Gastroesophageal sphincter (tissue), 4 donors: Measurements from ENCODE around the gene AIRE. TPM values are rescaled to one million over a fixed set of nuclear protein-coding genes. Genes with fewer than 3 reads are reported as not detected.

Source experiments
- ATAC-seq: fragments of 150-250 bp; one replicate; pipeline ENCODE4 v1.9.1; 2016; ENCODE audit warnings: mild to moderate bottlenecking, moderate library complexity
- H3K27ac ChIP-seq, 4 donors: fragments of 200-600 bp; sonication (generic) in 3 of 4; 1 replicate in 3 of 4; 2 replicates in 1 of 4; pipeline ENCODE4 v1.5.1; 2016 to 2019
- H3K27me3 ChIP-seq: fragments of 200-600 bp; sonication (generic); one replicate; pipeline ENCODE4 v1.5.1; 2019
- H3K36me3 ChIP-seq, 2 donors: fragments of 200-600 bp; sonication (generic); one replicate each; pipeline ENCODE4 v1.5.1; 2019; ENCODE audit warnings: control low read depth in 1 of 2
- H3K4me1 ChIP-seq, 3 donors: fragments of 200-600 bp; sonication (generic); 1 replicate in 2 of 3; 2 replicates in 1 of 3; pipeline ENCODE4 v1.5.1; 2016 to 2019; ENCODE audit warnings: control low read depth in 2 of 3
- H3K4me3 ChIP-seq, 2 donors: fragments of 200-600 bp; sonication (generic); one replicate each; pipeline ENCODE4 v1.5.1; 2019; ENCODE audit warnings: mild to moderate bottlenecking in 1 of 2, moderate library complexity in 1 of 2
- H3K9me3 ChIP-seq, 3 donors: fragments of 200-600 bp; sonication (generic); one replicate each; pipeline ENCODE4 v1.5.1; 2017 to 2019; ENCODE audit warnings: control low read depth in 2 of 3
- EP300 ChIP-seq: sonication (generic); formaldehyde crosslinking; IDR thresholded peaks from one replicate; pipeline ENCODE4 v1.6.1; 2017; ENCODE audit warnings: antibody characterized with exemption, mild to moderate bottlenecking
- POLR2A ChIP-seq, 2 donors: fragments of 450-650 bp; IDR thresholded peaks; one replicate each; pipeline ENCODE4 v1.6.1; 2017; ENCODE audit warnings: antibody characterized with exemption in 2 of 2, mild to moderate bottlenecking in 2 of 2, moderate library complexity in 1 of 2
- POLR2AphosphoS5 ChIP-seq: sonication (generic); formaldehyde crosslinking; IDR thresholded peaks from one replicate; pipeline ENCODE4 v1.6.1; 2017; ENCODE audit warnings: antibody characterized with exemption
- WGBS, 2 donors: methylation state at CpG; one replicate each; pipeline ENCODE4 v1.1.5; 2018; ENCODE audit warnings: low coverage in 1 of 2; 5-methylcytosine and 5-hydroxymethylcytosine counted together
- total RNA-seq, 4 donors: library from RNA; depleted of rRNA; stranded (reverse); fragments of >200 nt; gene quantifications; one replicate each; pipeline ENCODE4 v1.1.0, GENCODE V29; 2016
- TF ChIP-seq, protein P1 (sequence below), 4 experiments: fragments of 200-600 bp in 2 of 4; fragments of 450-650 bp in 2 of 4; sonication (generic) in 1 of 4; IDR thresholded peaks; one replicate each; pipeline ENCODE4 v1.5.1; 2017 to 2019; ENCODE audit warnings: antibody characterized with exemption in 4 of 4, mild to moderate bottlenecking in 2 of 4, moderate library complexity in 2 of 4

The AIRE gene
- total RNA-seq, 4 donors from 2014 or later: not detected

DNA sequence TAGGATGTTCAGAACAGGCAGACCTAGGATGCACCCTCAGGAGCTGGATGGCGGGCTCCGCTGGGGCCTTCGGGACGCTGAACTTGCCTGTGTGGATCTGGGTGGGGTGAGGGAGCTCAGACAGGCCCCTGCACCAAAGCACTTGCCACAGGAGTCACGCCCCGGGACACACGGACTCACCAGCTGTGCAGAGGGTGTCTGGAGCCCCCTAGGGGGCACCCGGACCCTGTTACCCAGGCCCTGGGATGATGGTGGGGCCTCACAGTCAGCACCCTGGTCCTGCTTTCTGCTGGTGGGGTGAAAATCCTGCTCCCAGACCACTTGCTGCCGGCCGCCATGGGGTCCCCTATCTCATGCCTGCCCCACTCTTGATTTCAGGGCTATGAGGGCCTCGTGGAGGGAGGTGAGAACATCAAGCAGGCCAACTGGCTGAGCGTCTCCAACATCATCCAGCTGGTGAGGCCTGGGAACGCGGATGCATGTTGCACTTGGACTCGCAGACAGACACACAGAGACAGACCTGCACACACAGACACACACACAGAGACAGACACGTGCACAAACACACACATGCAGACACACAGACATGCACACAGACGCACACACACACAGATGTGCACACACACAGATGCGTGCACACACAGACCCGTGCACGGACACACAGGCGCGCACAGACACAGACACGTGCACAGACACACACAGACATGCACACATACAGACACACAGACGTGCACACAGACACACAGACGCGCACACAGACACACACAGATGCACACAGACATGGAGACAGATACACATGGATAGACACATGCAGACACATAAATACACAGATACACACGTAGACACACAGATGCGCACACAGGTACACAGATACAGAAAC lies 25.2 kb downstream of the AIRE start:
- TF ChIP-seq, protein P1, sequence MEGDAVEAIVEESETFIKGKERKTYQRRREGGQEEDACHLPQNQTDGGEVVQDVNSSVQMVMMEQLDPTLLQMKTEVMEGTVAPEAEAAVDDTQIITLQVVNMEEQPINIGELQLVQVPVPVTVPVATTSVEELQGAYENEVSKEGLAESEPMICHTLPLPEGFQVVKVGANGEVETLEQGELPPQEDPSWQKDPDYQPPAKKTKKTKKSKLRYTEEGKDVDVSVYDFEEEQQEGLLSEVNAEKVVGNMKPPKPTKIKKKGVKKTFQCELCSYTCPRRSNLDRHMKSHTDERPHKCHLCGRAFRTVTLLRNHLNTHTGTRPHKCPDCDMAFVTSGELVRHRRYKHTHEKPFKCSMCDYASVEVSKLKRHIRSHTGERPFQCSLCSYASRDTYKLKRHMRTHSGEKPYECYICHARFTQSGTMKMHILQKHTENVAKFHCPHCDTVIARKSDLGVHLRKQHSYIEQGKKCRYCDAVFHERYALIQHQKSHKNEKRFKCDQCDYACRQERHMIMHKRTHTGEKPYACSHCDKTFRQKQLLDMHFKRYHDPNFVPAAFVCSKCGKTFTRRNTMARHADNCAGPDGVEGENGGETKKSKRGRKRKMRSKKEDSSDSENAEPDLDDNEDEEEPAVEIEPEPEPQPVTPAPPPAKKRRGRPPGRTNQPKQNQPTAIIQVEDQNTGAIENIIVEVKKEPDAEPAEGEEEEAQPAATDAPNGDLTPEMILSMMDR (IDR thresholded peaks at IDR 0.05): no peak
- TF ChIP-seq POLR2A (IDR thresholded peaks at IDR 0.05) (no peak), POLR2AphosphoS5 (no peak), EP300 (no peak)
- 87 to 100% methylated on average over 4 to 12 of the region's 28 CpGs for WGBS, 2 donors
- H3K4me1 ChIP-seq: peaks cover 0 to 16% (median 0%) of the 10 kb centered on the region in 3 donors
- no peaks in the 10 kb centered on the region for H3K27me3 ChIP-seq
- H3K36me3 ChIP-seq: peaks cover 0 to 98% of the 10 kb centered on the region in 2 donors
- no peak for ATAC-seq
- no peaks in the 10 kb centered on the region for H3K9me3 ChIP-seq
- H3K27ac ChIP-seq: no peak overlapping the region
- no peak overlapping the region for H3K4me3 ChIP-seq

DNA sequence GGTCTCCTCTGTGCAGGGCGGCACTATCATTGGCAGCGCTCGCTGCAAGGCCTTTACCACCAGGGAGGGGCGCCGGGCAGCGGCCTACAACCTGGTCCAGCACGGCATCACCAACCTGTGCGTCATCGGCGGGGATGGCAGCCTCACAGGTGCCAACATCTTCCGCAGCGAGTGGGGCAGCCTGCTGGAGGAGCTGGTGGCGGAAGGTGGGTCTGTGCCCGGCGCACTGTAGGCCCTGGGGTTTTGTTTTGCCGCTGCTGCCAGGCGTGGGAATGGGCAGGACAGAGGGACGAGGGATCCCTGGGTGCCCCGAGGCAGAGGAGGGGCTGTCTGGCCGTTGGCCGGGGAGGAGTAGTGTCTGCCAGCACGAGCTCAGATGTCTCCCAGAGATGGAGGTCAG lies 26.4 kb downstream of the AIRE start:
- Histone ChIP-seq H3K36me3 (peaks cover 0 to 100% of the 10 kb centered on the region in 2 donors), H3K4me3 (no peak overlapping the region)

DNA sequence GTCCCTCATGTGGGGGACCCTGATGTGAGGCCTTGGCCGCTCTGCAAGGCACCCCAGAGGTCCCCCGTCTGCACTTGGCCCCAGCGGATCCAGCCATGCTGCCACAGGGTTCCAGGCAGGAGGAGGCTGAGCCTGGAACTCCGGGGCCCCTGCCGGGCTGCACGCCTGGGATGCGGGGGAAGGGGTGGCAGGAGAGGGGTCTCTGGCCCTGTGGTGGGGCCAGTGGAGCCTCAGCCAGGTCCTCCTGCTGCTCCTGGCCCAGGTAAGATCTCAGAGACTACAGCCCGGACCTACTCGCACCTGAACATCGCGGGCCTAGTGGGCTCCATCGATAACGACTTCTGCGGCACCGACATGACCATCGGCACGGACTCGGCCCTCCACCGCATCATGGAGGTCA lies 27.0 kb downstream of the AIRE start:
- TF ChIP-seq POLR2A (IDR thresholded peaks at IDR 0.05) (no peak), EP300 (no peak), POLR2AphosphoS5 (no peak)
- TF ChIP-seq, protein P1 (IDR thresholded peaks at IDR 0.05): no peak
- no peaks in the 10 kb centered on the region for H3K9me3 ChIP-seq
- no peak overlapping the region for H3K4me3 ChIP-seq
- H3K27me3 ChIP-seq: no peaks in the 10 kb centered on the region
- ATAC-seq: no peak
- no peak overlapping the region for H3K27ac ChIP-seq
- H3K4me1 ChIP-seq: peaks cover 0 to 2% (median 0%) of the 10 kb centered on the region in 3 donors
- peaks cover 0 to 100% of the 10 kb centered on the region in 2 donors for H3K36me3 ChIP-seq
- WGBS, 2 donors: no CpG with 5 or more reads among the region's 19 CpGs

More for the DNA sequence above, 26.4 kb downstream of the AIRE start:
- TF ChIP-seq EP300 (no peak), POLR2AphosphoS5 (no peak), POLR2A (IDR thresholded peaks at IDR 0.05) (no peak)
- TF ChIP-seq, protein P1 (IDR thresholded peaks at IDR 0.05): no peak
- Histone ChIP-seq H3K4me1 (peaks cover 0 to 6% (median 0%) of the 10 kb centered on the region in 3 donors), H3K9me3 (no peaks in the 10 kb centered on the region), H3K27ac (no peak overlapping the region), H3K27me3 (no peaks in the 10 kb centered on the region)
- no peak for ATAC-seq
- no CpG with 5 or more reads among the region's 22 CpGs for WGBS, 2 donors

DNA sequence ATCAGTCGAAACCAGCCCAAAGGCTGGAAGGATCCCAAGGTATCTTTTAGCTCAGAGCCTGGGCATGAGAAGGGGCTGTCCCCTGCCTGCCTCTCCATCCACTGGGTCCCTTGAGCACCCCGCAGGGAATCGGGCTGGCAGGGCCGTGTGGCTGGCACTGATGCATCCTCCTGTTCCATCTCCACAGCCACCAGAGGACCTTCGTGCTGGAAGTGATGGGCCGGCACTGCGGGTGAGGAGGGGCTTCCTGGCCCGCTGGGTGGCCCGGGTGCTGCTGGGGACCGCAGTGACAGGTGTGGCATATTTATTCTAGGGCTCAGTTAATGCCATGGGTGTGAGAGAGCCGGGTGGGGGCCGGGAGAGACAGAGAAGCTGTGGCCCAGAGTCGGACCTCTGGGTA lies 27.8 kb downstream of the AIRE start:
- Histone ChIP-seq H3K27me3 (no peaks in the 10 kb centered on the region), H3K27ac (no peak overlapping the region), H3K4me3 (no peak overlapping the region), H3K36me3 (peaks cover 0 to 100% of the 10 kb centered on the region in 2 donors), H3K9me3 (no peaks in the 10 kb centered on the region), H3K4me1 (no peaks in the 10 kb centered on the region)
- no CpG with 5 or more reads among the region's 13 CpGs for WGBS, 2 donors
- TF ChIP-seq, protein P1 (IDR thresholded peaks at IDR 0.05): no peak
- TF ChIP-seq EP300 (no peak), POLR2AphosphoS5 (no peak), POLR2A (IDR thresholded peaks at IDR 0.05) (no peak)
- no peak for ATAC-seq

DNA sequence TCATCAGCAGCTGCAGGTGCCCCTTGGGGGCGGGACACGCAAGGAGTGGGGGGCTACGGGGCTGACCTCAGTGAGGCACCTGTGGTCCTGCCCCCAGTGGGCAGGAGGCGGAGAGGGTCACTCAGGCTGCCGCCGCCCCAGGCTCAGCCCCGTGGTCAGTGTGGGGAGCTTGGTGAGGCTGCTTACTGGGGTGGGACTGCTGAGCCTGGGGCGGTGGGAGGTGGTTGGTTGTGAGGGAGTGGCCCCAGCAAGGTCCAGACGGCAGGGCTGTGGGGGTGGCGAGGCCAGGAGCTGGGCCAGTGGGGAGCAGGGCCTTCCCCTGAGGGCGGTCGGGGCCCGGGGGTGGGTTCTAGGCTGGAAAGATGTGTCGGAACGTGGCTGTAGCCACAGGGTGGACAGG lies 28.5 kb downstream of the AIRE start:
- Histone ChIP-seq H3K4me3 (no peak overlapping the region), H3K27me3 (no peaks in the 10 kb centered on the region), H3K9me3 (no peaks in the 10 kb centered on the region), H3K4me1 (no peaks in the 10 kb centered on the region), H3K27ac (no peak overlapping the region), H3K36me3 (peaks cover 0 to 100% of the 10 kb centered on the region in 2 donors)
- TF ChIP-seq POLR2A (IDR thresholded peaks at IDR 0.05) (no peak), POLR2AphosphoS5 (no peak), EP300 (no peak)
- TF ChIP-seq, protein P1 (IDR thresholded peaks at IDR 0.05): no peak
- WGBS, 2 donors: 86% methylated on average over 2 of the region's 15 CpGs; no CpG with 5 or more reads in 1 of the 2 donors
- no peak for ATAC-seq
